ENCODE data around the gene LVRN. TPM values are rescaled to one million over a fixed set of nuclear protein-coding genes. Genes with fewer than 3 reads are reported as not detected.
A peak's percentile ranks its signal among the peaks of the same experiment; 100 is the strongest.

LVRN gene
- total RNA-seq, 2 experiments from 2014 or later = not detected

DNA sequence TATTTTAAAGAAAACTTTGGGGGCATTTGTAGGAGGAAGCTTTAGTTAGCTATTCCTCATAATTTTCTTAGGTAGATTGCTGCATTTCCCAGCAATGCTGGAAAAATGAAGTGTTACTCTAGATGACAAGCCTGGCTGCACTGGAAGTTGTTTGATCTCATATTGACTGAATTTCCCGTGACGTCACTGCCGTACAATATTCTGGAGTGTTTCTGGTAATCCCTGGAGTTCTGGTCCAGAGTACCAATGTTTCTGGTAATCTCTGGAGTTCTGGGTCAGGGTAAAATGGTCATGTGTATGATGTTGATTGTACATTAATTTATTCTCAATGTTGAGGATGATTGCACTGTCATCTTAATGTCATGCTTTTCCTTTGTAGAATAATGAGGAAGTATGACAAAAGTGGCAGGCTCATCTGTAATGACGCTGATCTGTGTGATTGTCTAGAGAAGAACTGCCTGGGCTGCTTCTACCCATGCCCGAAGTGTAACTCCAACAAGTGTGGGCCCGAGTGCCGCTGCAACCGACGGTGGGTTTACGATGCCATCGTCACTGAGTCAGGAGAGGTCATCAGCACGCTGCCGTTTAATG lies 96.2 kb downstream of the LVRN start:
- peaks cover 31% of the 10 kb centered on the region for H3K27me3 Mint-ChIP-seq
- H3K9me3 Mint-ChIP-seq = no peaks in the 10 kb centered on the region
- H3K27ac Mint-ChIP-seq = no peak overlapping the region
- POLR2A ChIA-PET = no interaction called here
- no peaks in the 10 kb centered on the region for H3K4me1 Mint-ChIP-seq
- H3K36me3 Mint-ChIP-seq = no peaks in the 10 kb centered on the region
- DNase-seq = no peak
- no peak overlapping the region for H3K4me3 Mint-ChIP-seq
- ATAC-seq (ENCODE audit: low read depth) = no peak

DNA sequence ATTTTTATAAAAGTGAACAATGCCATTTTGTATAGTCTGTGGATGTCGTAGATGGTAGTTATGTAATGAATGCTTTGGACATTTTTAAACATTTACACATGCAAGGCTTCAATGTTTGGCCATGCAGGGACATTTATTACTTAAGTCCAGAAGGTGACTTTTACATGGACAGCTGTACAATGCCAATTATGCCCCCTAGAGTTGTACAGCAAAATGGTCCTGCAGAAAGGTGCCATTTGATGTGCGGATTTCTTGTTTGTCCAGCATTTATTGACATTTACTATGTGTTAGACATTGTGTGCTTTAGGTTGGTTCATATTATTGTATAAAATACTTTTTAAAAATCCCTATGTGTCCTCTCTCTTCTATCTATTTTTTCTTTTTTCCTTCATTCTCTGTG lies 100.1 kb downstream of the LVRN start:
- H3K27ac Mint-ChIP-seq = no peak overlapping the region
- POLR2A ChIA-PET = no interaction called here
- H3K27me3 Mint-ChIP-seq = peaks cover 40% of the 10 kb centered on the region
- H3K9me3 Mint-ChIP-seq = no peaks in the 10 kb centered on the region
- H3K4me1 Mint-ChIP-seq = peaks cover 2% of the 10 kb centered on the region
- H3K36me3 Mint-ChIP-seq = no peaks in the 10 kb centered on the region
- no peak for DNase-seq
- no peak overlapping the region for H3K4me3 Mint-ChIP-seq
- no peak for ATAC-seq (ENCODE audit: low read depth)

DNA sequence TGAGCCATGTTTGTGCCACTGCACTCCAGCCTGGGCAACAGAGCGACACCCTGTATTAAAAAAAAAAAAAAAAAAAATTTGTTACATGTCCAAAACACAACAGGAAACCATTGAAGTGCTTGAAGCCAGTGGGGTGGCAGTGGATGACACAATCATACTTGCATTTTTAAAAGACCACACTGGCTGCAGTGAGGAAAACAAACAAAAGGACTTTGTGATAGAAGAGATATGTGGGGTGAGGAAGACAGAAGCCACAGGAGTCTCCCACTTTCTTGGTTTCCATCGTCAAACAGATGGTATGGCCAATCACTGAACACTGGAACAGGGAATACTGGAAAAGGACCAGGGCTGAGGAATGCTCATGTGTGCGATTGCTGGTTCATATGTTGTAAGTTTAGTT lies 101.7 kb downstream of the LVRN start:
- DNase-seq (no peak), ATAC-seq (ENCODE audit: low read depth) (no peak)
- Mint-ChIP-seq H3K27ac (no peak overlapping the region), H3K9me3 (no peaks in the 10 kb centered on the region), H3K36me3 (no peaks in the 10 kb centered on the region), H3K4me1 (peaks cover 2% of the 10 kb centered on the region), H3K27me3 (peaks cover 37% of the 10 kb centered on the region), H3K4me3 (no peak overlapping the region)
- POLR2A ChIA-PET = no interaction called here

DNA sequence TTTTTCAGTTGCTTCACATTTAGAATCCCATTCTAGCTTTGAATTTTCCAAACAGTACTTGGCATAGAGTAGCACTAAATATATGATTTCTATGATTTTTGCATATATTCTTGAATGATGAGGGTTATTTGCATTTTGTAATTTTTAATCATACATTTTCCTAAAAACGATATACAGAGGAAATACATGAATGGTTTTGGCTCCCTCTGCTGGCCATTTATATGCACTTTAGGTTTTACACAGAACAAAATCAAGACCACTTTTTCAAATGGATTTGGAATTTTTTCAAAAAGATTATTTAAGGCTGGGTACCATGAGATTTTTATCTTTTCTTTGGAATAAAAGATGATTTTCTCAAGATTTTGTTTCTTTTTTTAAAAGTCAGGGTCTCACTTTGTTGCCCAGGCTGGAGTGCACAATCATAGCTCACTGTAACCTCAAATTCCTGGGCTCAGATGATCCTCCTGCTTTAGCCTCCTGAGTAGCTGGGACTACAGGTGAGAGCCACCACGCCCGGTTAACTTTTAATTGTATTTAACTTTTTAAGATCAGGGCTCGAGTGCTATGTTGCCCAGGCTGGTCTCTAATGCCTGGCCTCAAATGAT lies 105.9 kb downstream of the LVRN start:
- no peak overlapping the region for H3K27ac Mint-ChIP-seq
- no peak for DNase-seq
- H3K4me3 Mint-ChIP-seq = no peak overlapping the region
- no peak for ATAC-seq (ENCODE audit: low read depth)
- peaks cover 2% of the 10 kb centered on the region for H3K4me1 Mint-ChIP-seq
- POLR2A ChIA-PET = no interaction called here
- H3K27me3 Mint-ChIP-seq = peaks cover 34% of the 10 kb centered on the region
- no peaks in the 10 kb centered on the region for H3K9me3 Mint-ChIP-seq
- H3K36me3 Mint-ChIP-seq = no peaks in the 10 kb centered on the region

DNA sequence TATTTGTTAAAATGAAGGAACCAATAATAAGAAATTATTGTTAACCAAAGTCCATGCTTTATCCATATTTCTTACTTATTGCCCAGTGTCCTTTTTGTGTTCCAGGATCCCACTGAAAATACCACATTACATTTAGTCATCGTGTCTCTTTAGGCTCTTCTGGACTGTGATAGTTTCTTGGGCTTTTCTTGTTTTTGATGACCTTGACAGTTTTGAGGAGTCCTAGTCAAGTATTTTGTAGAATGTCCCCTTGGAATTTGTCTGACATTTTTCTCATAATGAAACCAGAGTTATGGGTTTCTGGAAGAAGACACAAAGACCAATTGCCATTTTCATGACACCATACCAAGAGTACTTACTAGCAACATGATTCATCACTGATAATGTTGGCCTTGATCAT lies 108.9 kb downstream of the LVRN start:
- POLR2A ChIA-PET = no interaction called here
- ATAC-seq (ENCODE audit: low read depth) (no peak), DNase-seq (no peak)
- H3K9me3 Mint-ChIP-seq = no peaks in the 10 kb centered on the region
- H3K4me1 Mint-ChIP-seq = peaks cover 7% of the 10 kb centered on the region
- no peak overlapping the region for H3K4me3 Mint-ChIP-seq
- no peaks in the 10 kb centered on the region for H3K36me3 Mint-ChIP-seq
- peaks cover 33% of the 10 kb centered on the region for H3K27me3 Mint-ChIP-seq
- no peak overlapping the region for H3K27ac Mint-ChIP-seq

DNA sequence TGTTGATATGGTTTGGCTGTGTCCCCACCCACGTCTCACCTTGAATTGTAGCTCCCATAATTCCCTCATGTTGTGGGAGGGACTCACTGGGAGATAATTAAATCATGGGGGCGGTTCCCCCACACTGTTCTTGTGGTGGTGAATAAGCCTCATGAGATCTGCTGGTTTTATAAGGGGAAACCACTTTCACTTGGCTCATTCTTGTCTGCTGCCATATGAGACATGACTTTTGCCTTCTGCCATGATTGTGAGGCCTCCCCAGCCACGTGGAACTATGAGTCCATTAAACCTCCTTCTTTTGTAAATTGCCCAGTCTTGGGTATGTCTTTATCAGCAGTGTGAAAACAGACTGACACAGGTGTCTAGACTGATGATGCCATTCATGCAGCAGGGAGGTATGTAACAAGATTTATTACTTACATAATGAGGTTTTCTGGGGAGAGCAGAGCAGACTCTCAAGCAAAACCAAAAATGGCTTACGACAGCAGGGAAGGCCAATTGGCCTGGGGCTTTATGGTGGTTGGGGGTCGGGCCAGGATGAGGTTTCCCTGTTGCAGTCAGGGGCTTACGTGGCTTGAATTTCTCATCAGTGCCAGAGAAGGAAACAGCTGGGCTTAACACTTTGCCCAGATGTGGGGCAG lies 113.0 kb downstream of the LVRN start:
- H3K27me3 Mint-ChIP-seq = peaks cover 10% of the 10 kb centered on the region
- POLR2A ChIA-PET = no interaction called here
- H3K4me3 Mint-ChIP-seq = no peak overlapping the region
- H3K9me3 Mint-ChIP-seq = no peaks in the 10 kb centered on the region
- ATAC-seq (ENCODE audit: low read depth) (peak; percentile 39), DNase-seq (no peak)
- peaks cover 7% of the 10 kb centered on the region for H3K4me1 Mint-ChIP-seq
- no peaks in the 10 kb centered on the region for H3K36me3 Mint-ChIP-seq
- H3K27ac Mint-ChIP-seq = no peak overlapping the region

DNA sequence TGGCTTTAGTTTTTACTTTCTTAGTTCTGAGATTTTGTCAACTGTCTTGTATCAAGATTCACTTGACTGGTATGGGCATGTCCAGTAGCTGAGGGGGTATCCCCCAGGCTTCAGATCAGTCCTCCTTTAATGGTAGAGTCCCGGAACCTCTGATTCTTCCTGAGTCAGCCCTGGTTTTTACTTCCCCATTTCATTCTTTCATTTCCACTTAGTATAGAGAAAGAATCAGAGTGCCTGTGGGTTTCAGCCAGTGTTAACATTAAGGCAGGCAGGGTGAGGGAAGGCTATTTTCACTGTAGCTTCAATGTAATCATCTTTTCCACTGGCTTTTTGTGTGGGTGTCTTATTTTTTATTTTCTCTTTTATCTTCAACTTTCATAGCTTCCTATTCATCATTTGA lies 114.2 kb downstream of the LVRN start:
- DNase-seq = no peak
- no peaks in the 10 kb centered on the region for H3K9me3 Mint-ChIP-seq
- no peak overlapping the region for H3K27ac Mint-ChIP-seq
- POLR2A ChIA-PET = interaction anchor here (1.0 kb wide), 1 partner anchor 9 kb away, joined by 3 read pairs; no protein-coding TSS in a partner anchor
- peaks cover 7% of the 10 kb centered on the region for H3K4me1 Mint-ChIP-seq
- H3K36me3 Mint-ChIP-seq = peaks cover 1% of the 10 kb centered on the region
- H3K27me3 Mint-ChIP-seq = peaks cover 6% of the 10 kb centered on the region
- H3K4me3 Mint-ChIP-seq = no peak overlapping the region
- ATAC-seq (ENCODE audit: low read depth) = no peak

Other genes with a start within 250 kb of the LVRN start
- under 1 TPM; 0.36 to 0.54 TPM for gene CDO1, start 145.8 kb upstream of the LVRN start, total RNA-seq
- gene ATG12, start 120.9 kb upstream of the LVRN start, total RNA-seq = 10 to 100 TPM; 46.5 to 48.9 TPM
- gene AP3S1, start 120.5 kb upstream of the LVRN start, total RNA-seq = 10 to 100 TPM; 82.6 to 83.3 TPM
- gene ARL14EPL, start 70.0 kb downstream of the LVRN start, total RNA-seq = not detected
- 10 to 100 TPM; 22.0 to 22.1 TPM for gene COMMD10, start 122.5 kb downstream of the LVRN start, total RNA-seq